Brain pericyte (primary cell): ENCODE data around the gene OPALIN.

Experiments
- DNase-seq: peaks from one replicate; pipeline ENCODE4 v3.0.0-alpha.2; 2012; ENCODE audit warnings: low read depth, low spot score

Gene OPALIN

DNA sequence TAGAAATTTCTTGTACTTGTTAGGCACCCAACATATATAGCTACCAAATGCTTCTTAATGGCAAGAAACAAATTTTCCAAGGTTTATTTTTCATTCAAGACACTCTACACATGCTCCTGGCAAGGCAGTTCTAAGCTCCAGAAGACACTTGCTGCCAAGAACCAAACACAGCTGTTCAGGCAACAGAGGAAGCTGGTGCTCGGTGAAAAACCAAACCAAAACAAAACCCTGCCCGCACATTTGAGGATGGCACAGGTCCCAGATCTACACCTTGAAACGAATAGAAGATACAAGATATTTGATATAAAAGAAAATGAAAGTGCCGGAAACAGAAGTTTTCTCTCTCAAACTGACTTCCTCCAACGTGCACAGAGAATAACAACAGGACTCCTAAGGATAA lies 59.4 kb downstream of the OPALIN start:
- no peak for DNase-seq

DNA sequence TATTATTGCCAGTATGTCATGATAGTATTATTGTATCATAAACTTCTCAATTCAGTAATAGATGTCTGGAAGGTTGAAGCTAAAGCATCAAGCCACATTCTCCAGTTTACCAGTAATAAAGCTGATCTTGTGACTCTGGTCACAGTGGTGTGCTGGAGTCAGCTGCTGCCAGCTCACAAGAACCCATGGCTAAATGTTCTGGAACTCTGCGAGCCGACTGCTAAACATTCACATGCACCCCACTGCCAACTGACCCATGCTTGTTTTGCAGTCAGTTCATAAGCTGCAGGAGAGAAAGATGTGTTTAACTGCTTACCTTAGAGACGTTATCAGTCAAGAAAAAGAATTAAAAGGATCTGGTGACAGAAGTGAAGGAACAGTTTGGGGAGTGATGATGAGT lies 60.4 kb downstream of the OPALIN start:
- no peak for DNase-seq

DNA sequence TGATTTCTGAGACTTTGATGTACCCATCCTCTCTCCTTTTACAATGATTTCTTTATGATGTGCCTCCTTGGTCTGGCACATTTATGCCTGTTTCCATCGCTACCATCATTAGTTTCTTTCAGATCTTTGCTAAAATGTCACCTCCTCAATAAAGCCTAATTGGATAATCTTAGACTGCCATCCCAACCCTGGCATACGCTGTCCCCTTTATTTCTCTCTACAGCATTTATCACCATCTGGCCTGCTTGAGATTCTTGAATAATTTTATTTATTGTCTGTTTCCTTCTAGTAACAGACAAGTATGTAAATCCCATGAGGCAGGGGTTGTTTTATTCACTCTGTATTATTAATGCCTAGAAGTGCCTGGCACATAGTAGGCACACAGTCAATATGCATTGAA lies 61.3 kb downstream of the OPALIN start:
- DNase-seq: no peak

GRCh38 chr10:96295475-96295874 lies 63.3 kb downstream of the OPALIN start:
- DNase-seq: no peak
